ENCODE data around the gene KRT72.

The KRT72 gene

DNA sequence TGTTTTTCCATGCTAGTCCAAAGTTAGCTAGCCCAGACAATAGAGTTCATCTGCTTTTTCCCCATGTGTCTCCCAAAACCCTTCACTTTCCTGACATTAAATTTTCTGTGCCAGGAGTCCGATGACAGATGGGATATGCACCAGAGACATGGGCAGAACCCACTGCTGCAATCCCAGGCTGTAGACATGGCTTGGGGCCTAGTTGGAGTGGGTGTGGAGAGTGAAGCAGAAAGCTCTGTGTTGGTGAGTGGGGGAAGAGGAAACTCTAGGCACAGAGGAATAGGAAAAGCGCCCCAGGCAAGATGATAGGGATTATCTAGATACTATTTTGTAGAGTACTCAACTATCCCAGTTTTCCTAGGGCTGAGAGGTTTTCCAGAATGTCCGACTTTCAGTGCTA is 22.8 kb downstream of the KRT72 start:
- DNase-seq (ENCODE audit: low read depth) = no peak

DNA sequence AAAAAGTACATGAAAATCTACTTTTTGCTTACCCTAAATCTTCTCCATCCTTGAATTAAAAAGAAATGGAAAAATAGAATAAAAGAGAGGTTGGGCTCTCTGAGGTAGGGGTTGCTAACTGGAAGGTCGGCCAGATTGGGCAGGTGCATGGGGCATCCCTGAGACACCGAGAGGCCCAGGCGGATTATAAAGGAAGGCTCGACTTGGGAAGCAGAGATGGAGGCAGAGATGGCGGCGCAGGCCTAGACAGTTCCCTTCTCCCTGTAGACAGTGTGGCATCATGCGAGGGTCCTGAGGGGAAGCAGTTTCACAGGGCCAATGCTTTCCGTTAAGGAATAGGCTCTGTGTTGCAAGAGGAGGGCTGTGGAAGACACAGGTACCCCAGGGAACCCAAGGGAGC is 23.9 kb downstream of the KRT72 start:
- DNase-seq (ENCODE audit: low read depth) = no peak

DNA sequence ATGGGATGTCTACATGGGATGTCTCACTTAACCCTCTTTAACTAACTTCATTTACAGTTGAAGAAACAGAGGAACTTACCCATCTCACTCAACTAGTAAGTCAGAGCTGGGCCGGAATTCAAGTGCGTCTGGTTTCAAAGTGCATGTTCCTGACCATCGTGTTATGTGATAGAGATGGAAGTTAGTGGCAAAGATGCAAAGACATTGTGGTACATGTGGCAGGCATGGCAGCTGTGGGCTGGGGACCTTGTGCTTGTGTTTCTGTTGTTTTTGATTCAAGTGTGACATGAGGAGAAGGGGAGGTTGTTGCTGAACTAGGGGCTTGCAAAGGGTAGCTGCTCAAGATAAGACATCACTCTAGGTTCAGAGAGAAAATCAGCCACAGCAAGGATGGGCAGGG is 25.3 kb downstream of the KRT72 start:
- DNase-seq (ENCODE audit: low read depth) = no peak

DNA sequence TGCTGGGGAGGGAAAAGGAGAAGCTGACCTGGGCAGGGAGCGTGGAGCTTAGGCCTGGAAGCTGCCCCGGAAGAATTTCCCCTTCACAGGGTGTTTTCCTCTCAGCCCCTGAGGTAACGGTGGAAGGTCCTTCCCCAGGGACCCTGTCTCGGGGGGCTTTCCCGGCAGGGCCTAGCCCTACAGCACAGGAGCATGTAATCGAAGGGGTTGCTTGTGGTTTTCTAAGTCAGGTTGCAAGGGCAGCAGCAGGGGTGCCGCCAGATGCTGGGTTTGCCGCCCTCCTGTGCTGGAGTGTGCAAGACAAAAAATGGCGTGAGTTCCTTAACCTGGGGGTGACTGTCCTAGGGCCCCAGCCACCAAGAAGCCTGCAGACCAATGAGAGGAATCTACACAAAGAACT is 26.0 kb downstream of the KRT72 start:
- no peak for DNase-seq (ENCODE audit: low read depth)

DNA sequence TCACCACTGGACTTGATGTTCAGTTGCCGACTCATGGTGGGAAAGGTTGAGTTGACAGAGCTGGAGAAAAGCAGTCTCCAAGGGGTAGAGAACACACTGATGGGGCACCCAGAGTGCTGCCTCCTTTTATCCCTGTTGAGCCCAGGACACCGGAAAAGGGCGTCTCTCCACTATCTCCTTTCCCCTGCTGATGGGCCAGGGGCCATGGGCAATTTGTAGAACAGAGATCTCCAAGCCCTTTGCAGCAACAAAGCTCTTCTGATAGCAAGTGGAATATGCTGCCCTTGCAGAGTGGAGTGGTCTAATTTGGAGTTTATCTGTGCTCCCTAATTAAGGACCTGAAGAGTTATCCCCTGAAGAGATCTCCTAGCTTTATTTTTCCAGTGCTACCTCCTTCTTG is 27.5 kb downstream of the KRT72 start, which contains the start of gene KRT74:
Gene KRT74 (minus strand): TSS at position 101 of the 400 bp plus-strand sequence. CDS start 66 bp downstream, at position 35.
- DNase-seq (ENCODE audit: low read depth) = no peak

DNA sequence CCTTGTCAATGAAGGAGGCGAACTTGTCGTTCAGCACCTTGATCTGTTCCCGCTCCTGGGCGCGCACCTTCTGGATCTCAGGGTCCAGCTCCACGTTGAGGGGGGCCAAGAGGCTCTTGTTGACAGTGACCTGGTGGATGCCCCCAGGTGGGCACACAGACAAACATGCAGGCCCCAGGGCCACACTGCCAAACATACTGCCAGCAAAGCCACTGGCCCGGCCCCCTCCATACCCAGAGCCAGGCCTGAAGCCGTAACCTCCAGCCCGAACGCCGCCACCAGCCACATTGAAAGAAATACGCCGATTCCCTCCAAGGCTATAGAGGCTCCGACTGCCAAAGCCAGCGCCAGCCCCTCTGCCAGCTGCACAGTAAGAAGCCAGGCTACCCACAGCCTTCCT is 28.0 kb downstream of the KRT72 start:
- DNase-seq (ENCODE audit: low read depth) = no peak

DNA sequence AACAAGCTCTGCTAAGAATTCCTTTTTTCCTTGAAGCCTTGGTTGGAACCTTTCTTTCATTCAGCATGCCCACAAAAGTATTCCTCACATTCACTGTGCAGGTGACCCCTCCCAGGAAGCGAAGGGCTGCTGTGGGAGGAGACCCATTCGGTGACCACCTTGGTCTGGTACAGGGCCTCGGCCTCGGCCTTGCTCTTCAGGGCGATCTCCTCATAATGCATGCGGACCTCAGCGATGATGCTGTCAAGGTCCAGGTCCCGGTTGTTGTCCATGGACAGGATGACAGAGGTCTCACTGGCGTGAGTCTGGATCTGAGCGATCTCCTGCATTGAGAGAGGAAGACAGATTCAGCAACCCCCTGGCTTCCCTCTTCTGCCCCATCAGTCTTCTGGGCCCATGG is 30.8 kb downstream of the KRT72 start:
- DNase-seq (ENCODE audit: low read depth) = no peak

DNA sequence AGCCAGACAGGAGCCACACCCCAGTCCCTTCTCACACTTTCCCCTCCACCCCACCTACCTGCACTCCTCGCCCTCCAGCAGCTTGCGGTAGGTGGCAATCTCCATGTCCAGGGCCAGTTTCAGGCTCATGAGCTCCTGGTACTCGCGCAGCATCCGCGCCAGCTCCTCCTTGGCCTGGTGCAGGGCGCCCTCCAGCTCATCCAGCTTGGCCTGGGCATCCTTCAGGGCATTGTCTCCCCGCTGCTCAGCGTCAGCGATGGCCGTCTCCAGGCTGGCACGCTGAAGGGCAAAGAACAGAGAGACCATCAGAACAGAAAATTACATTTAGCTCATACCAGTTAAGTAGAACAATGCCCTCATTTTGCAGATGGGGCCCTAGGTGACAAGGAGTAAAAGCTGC is 33.2 kb downstream of the KRT72 start:
- no peak for DNase-seq (ENCODE audit: low read depth)

DNA sequence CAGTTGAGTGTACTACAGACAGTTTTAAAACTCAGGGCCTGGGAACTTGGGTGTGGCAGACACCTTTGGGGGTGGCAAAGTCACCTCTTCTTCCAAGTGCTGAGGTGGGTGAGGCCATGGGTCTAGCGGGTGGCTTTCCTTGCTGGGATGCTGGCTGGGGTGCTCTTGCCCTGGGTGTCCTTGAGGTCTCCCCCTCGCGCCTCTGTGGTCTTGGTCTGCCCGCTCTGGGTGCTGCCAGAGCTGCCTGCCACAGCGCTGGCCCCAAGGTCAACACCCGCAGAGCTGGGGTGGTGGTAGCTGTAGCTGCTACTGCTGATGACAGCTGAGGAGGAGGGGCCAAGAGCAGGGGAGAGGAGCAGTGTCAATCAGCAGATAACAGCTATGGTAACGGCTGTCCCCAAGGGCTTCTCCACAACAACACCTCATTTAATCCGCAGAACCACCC is 34.4 kb downstream of the KRT72 start:
- DNase-seq (ENCODE audit: low read depth) = no peak

DNA sequence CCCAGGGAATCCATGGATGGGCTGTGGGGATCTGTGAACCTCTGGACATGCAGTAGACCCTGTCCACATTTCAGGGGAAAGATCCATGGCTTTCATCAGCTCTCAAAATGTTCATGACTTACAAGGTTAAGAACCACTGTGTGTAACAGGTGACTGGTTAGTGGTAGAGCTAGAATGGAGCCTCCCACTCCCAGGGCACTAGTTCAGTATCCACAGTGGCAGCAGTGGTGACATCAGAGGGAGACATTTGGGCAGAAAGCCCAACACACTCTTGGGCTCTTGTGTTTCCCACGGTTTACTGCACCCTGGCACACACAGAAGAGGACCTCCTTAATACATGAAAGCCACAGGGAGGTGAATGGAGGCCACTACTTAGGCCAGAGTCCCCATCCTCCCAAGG is 36.7 kb downstream of the KRT72 start:
- DNase-seq (ENCODE audit: low read depth) = no peak

DNA sequence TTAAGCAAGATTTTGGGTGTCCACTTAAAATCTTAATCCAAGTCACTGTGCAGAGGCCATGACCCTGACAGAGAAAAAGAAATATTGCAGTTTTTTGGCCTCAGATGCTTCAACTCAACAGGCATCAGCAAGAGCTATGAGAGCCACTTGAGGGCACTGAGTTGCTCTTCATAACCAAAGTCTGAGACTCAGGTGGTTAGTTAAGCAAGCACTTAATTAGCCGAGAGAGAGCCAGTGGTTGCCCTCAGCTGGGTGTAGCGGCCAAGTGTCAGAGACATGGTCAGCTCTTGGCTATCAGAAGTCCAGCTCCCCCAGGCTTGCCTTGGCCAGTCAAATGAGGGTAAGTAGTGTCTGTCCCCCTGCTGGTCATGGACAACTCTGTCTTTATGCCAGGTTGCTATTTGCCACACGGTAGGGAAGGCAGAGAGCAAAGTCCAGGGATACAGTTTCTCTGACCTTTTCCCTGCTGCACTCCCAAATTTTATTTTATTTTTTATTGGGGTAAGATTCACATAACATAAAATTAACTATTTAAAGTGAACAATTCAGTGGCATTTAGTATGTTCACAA is 39.3 kb downstream of the KRT72 start:
- no peak for DNase-seq (ENCODE audit: low read depth)

DNA sequence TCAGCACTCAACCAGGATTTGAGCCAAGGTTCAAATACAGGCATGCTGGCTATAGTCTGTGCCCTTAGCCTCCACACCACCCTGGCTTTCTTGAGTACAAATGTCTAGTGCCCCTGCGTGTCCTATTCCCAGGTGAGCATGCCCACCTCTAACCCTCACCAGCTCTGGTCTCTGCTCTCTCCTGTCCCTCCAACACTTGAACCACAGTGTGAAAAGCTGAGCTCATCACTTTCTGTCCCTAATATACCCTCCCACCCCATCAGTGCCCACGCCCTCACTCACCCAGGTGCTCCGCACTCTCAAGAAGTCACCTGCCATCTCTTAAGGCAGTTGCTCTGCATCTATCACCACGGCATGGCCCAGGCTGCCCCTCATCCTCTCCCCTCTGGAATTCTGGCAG is 41.3 kb downstream of the KRT72 start:
- no peak for DNase-seq (ENCODE audit: low read depth)

DNA sequence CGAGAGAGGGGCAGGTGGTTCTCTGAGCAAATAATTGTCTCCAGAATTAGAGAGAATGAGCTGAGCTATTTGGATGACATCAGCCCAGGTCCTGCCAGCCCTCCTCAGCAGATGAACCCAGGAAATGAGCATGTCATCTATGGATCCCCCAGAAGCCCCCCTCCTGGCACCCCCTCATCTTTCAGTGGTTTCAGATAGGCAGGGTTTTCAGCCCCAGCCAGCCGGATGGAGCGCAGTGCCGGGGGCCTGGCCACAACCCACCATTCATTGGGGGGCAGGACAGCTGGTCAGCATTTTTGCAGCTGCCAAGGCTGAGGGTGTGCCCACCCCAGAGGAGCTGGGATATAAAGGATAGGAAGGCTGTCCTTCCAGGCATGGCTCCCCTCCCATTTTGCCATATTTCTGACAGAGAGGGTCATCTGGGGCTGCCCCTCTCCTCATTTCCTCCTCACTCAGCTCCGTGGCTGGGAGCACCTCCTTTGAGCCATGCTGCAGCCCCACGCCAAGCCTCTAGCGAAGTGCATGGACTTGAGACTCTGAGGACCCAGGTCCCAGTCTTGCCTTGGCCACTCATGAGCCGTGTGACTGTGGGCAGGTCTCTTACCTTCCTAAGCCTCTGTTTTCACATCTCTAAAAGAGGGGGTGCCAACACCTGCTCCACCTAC is 42.4 kb downstream of the KRT72 start:
- DNase-seq (ENCODE audit: low read depth) = no peak

DNA sequence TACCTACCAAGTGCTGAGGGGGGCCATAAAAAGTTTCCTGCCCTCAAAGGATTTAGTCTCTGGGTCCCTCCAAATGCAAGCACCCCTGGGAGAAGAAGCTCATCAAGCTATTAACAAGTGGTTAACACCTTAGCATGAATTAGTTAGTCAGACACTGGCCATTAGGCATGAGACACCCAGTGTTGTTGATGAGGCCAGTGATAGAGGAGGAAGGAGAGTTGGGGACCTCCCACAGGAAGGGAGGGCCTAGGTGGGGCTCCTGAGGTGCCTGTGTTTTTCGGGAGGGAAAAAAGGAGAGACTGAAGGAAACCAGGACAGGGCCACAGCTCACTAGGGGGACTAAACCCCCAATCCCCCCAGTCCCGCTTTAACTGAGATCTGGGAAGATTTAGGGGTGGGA is 43.8 kb downstream of the KRT72 start:
- DNase-seq (ENCODE audit: low read depth) = no peak

DNA sequence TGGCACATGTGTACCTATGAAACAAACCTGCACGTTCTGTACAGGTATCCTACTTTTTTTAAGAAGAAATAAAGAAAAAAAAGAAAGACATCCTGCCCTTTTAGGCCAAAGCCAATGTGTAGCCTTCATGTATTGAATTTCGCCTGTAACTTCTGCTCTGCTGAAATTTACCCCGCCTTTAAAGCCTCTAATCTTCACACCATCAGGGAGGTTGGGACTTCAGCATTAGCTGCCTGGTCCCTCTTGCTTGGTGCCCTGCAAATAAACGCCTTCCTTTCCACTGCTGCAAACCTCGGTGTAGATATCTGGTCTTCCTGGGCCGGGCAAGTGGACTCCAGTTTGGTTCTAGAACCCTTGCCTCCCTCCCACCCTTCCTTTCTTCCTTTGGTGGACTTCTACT is 45.7 kb downstream of the KRT72 start:
- DNase-seq (ENCODE audit: low read depth) = no peak

DNA sequence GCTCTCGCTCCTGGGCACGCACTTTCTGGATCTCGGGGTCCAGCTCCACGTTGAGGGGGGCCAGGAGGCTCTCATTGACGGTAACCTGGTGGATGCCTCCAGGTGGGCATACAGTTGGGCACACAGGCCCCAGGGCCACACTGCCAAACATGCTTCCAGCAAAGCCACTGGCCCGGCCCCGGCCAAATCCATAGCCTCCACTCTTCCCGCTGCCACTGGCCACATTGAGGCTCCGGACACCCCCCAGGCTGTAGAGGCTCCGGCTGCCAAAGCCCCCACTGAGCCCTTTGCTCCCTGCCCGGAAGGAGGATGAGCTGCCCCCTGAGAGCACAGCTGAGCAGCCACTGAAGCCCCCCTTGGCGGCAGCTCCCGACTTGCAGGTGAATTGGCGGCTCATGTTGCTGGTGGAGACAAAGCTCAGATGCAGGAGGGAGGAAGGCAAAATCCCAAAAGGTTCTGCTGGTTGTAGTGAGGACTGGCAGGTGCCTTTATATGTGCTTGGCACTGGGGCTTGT is 48.5 kb downstream of the KRT72 start, which contains the start of gene KRT71:
Gene KRT71 (minus strand): TSS at position 465 of the 515 bp plus-strand sequence. CDS start 68 bp downstream, at position 397.
- DNase-seq (ENCODE audit: low read depth) = no peak

DNA sequence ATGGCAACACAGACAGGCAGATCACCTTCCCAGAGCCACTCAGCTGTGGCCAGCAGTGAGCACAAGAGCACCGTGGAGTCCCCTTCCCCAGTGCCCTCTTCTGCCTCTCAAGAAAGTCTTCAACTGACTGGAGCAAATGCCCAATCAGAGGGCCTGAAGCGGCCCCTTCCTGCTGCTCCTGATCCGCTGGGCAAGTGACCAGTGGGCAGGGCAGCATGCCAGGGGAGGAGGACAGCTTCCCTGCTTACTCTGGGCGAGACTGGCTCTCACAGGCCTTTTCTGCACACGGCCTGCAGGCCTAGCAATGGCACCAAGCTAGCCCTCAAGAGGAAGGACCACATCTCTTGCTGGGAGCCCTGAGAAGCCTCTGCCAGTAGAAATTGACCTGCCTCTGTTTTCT is 49.2 kb downstream of the KRT72 start:
- DNase-seq (ENCODE audit: low read depth) = no peak

DNA sequence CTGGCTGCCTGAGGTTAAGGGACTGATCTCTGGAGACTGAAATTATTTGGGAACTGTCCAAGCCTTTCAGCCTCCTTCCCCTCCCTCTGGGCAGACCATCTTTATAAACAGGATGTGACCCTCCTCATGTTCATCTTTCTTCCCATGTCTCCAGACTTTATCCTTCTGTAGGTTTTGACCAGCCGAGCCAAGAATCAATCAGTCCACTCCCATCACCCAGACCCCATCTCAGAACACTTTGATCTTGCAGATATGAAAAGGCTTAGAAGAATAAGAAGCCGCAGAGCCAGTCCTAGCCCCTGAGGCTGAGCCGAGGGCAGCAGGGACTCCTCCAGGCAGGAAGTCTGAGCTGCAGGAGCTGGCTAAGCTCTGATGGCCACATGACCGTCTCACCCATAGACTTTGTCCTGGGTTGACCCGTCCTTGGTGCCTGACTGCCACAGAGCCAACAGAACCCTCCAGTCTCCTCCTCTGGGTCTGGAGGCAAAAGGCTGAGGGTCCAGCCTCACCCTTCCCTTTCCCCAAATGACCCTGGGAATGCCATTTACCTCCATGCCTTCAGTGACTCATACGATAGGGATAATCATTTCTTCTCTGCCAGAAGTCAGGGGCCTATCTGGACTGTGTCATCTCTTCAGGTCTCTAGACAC is 49.9 kb downstream of the KRT72 start:
- no peak for DNase-seq (ENCODE audit: low read depth)

DNA sequence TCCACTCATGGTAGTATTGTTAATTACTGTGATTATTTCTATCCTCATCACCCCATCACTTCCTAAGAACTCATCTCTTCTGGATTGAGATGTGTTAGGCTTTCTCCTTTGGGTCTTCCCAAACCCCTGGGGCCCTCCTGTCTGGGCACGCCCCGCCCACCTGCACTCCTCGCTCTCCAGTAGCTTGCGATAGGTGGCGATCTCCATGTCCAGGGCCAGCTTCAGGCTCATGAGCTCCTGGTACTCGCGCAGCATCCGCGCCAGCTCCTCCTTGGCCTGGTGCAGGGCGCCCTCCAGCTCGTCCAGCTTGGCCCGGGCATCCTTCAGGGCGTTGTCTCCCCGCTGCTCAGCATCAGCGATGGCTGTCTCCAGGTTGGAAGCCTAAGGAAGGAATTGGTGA is 55.1 kb downstream of the KRT72 start:
- no peak for DNase-seq (ENCODE audit: low read depth)

DNA sequence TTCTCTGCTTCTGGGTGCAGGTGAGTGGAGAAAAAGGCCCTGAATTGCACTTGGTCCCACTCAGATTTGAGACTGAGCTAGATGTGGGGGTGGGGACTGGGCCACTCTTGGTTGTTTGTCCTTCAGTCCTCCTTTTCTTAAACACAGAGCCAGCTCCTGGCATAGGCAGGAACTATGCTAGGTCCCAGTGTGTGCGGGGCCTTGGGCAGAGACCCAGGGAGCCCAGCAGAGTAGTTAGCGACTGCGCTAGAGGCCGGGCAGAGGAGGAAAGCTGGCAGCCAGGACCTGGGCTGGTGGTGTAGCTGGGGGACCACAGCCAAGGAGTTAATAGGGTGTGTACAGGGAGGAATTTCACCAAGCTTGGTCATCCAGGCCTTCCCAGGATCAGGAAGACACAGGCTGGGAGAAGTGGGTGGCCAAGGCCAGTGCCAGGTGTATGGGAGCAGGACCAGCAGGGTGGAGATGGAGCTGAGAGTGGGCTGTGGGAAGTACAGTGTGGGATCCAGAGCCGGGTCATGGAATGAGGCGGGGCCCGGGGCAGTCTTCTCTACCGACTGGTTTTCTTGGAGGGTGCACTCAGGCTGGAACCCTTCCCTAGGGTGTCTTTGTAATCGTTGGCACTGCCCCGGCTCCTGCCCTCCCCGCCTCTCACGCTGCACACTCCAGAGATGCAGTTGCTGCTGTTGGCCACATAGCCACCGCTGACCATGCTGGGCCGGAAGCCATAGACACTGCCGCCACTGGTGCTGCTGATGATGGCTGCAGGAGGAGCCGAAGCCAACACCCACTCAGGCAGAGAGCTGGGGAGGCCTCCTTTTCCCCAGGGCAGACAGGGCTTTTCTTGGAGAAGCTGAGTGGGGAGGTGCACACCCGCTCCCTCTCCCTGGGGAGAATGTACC is 57.0 kb downstream of the KRT72 start:
- no peak for DNase-seq (ENCODE audit: low read depth)

DNA sequence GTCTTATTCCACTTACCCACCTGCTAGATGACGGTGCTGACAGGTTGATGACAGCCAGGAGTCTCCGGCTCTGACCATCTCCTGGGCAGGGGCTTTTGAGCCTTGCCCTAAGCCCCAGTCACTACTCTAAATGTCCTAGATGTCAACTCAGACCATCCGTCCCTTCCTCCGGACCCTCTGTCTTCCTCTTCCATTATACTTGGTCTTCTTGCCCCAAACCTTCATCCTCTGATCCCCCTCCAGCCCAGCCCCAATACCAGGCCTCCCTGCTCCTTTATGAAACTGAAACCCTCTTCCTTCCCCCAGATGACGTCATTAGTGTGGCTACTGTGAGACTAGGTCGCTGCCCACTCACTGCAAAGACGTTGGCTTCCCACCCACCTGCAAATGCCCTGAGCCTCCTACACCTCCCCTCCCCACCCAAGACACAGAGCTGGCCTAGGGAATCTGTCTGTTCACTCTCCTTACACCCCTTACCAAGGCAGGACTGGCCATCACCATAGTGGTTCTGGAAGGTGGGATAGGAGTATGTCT is 58.4 kb downstream of the KRT72 start:
- no peak for DNase-seq (ENCODE audit: low read depth)

DNA sequence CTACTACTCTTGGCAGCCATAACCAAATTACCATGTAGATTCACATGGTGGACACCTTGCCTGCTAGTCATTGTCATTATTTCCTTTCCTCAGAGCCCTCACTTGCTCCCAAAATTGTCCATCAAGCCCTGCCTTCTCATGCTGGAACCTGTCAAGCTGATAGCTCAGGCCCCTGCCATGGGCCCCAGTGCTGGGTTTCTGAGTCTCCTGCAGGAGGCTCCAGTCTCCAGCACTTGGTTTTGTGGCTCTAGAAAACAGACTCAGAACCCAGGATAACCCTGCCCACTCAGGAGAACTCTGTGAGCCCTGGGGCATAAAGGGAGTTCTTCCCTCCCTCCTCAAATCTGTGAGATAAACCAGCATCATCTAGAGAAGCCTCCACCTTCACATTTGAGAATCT is 59.1 kb downstream of the KRT72 start:
- DNase-seq (ENCODE audit: low read depth) = no peak
